HAP-1 (cell line): ENCODE measurements around the gene DENND1B.
"Not testable (repeated sequence)": the region's sequence is repeated elsewhere in the genome, so short reads cannot be mapped to it uniquely, and the experiment has no call there.

ENCODE experiments used
- DNase-seq, 2 experiments: peaks; one replicate each; pipeline ENCODE4 v3.0.0-alpha.2; 2016 to 2020; ENCODE audit warnings: low spot score in 2 of 2
- H3K27me3 ChIP-seq: fragments of 250-450 bp; sonication (Bioruptor Pico); 2 replicates; pipeline ENCODE4 v1.5.1; 2020; ENCODE audit warnings: low read depth, mild to moderate bottlenecking, moderate library complexity
- H3K36me3 ChIP-seq: fragments of 250-450 bp; sonication (Bioruptor Pico); replicated peaks from 2 replicates; pipeline ENCODE4 v1.5.1; 2020; ENCODE audit warnings: mild to moderate bottlenecking
- H3K4me1 ChIP-seq: fragments of 250-450 bp; sonication (Bioruptor Pico); 2 replicates; pipeline ENCODE4 v1.5.1; 2020; ENCODE audit warnings: mild to moderate bottlenecking
- H3K4me3 ChIP-seq: fragments of 250-450 bp; sonication (Bioruptor Pico); 2 replicates; pipeline ENCODE4 v1.5.1; 2020; ENCODE audit warnings: mild to moderate bottlenecking, moderate library complexity
- H3K9me3 ChIP-seq: fragments of 250-450 bp; sonication (Bioruptor Pico); 2 replicates; pipeline ENCODE4 v1.5.1; 2020; ENCODE audit warnings: mild to moderate bottlenecking, moderate library complexity
- in situ Hi-C: fragments of 300-500 bp; cut with MboI; formaldehyde crosslinking; loops from 3 replicates; pipeline ENCODE4 v1.14.3; 2020; ENCODE audit warnings: low sequenced_read_pairs, inconsistent platforms, mixed read lengths

The DENND1B gene

DNA sequence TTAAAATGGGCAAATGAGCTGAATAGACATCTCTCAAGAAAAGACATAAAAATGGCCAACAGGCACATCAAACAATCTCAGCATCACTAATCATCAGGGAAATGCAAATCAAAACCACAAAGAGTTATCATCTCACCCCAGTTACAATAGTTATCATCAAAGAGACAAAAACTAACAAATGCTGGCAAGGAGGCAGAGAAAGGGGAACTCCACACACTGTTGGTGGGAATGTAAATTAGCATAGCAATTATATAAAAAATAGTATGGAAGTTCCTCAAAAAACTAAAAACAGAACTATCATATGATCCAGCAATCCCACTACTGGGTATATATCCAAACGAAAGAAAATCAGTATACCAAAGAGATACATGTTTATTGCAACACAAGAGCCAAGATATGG is 68.7 kb downstream of the DENND1B start:
- H3K4me3 ChIP-seq: no peak overlapping the region
- H3K36me3 ChIP-seq: no peaks in the 10 kb centered on the region
- H3K27me3 ChIP-seq: no peaks in the 10 kb centered on the region
- DNase-seq: no peak
- in situ Hi-C loops: no loop called here
- no peaks in the 10 kb centered on the region for H3K9me3 ChIP-seq
- no peaks in the 10 kb centered on the region for H3K4me1 ChIP-seq

GRCh38 chr1:197705941-197706340 is 69.3 kb downstream of the DENND1B start:
- H3K36me3 ChIP-seq: no peaks in the 10 kb centered on the region
- H3K4me3 ChIP-seq: no peak overlapping the region
- in situ Hi-C loops: no loop called here
- no peaks in the 10 kb centered on the region for H3K27me3 ChIP-seq
- no peaks in the 10 kb centered on the region for H3K4me1 ChIP-seq
- DNase-seq: no peak
- no peaks in the 10 kb centered on the region for H3K9me3 ChIP-seq

DNA sequence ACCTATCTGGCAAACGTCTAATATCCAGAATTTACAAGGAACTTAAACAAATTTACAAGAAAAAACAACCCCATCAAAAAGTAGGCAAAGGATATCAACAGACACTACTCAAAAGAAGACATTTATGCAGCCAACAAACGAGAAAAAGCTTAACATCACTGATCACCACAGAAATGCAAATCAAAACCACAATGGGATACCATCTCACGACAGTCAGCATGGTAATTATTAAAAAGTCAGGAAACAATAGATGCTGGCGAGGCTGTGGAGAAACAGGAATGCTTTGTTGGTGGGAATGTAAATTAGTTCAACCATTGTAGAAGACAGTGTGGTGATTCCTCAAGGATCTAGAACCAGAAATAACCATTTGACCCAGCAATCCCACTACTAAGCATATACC is 74.6 kb downstream of the DENND1B start:
- H3K4me3 ChIP-seq, DNase-seq, H3K36me3 ChIP-seq, in situ Hi-C loops, H3K27me3 ChIP-seq, H3K9me3 ChIP-seq, H3K4me1 ChIP-seq: not testable (repeated sequence)

DNA sequence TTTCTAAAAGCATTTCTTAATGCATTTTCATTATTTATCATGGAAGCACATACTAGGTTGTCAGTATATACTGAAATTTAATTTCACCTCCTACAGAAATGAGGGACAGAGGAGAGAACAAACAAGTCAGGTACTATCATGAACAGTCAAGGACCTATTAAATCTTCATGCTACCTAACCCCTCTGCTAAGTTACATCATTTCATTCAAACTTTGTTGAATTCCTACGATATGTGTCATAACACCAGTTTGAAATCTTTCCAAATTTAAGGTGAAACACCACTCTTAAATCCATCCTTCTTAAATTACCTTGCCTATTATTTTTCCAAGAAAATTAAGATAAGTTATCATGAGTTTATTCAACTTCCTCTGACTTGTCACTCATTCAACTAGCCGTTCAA is 78.9 kb downstream of the DENND1B start:
- H3K4me3 ChIP-seq: no peak overlapping the region
- H3K27me3 ChIP-seq: no peaks in the 10 kb centered on the region
- H3K4me1 ChIP-seq: peaks cover 14% of the 10 kb centered on the region
- H3K36me3 ChIP-seq: no peaks in the 10 kb centered on the region
- H3K9me3 ChIP-seq: peaks cover 4% of the 10 kb centered on the region; the same call in 1 of the 2 replicates
- in situ Hi-C loops: no loop called here
- DNase-seq: no peak

- Histone ChIP-seq H3K9me3 (peaks cover 4% of the 10 kb centered on the region; the same call in 1 of the 2 replicates), H3K4me3 (no peak overlapping the region), H3K36me3 (no peaks in the 10 kb centered on the region), H3K27me3 (no peaks in the 10 kb centered on the region), H3K4me1 (peaks cover 14% of the 10 kb centered on the region)
- DNase-seq: no peak
- in situ Hi-C loops: no loop called here
Observed at GRCh38 chr1:197695961-197696360, 79.3 kb downstream of the DENND1B start.

GRCh38 chr1:197692965-197693364 is 82.3 kb downstream of the DENND1B start:
- H3K36me3 ChIP-seq: no peaks in the 10 kb centered on the region; the same call in 1 of the 2 replicates
- H3K4me3 ChIP-seq: no peak overlapping the region
- peaks cover 6% of the 10 kb centered on the region; the same call in 1 of the 2 replicates for H3K9me3 ChIP-seq
- in situ Hi-C loops: no loop called here
- DNase-seq: peak in 1 of 2 experiments; percentile 34
- no peaks in the 10 kb centered on the region for H3K27me3 ChIP-seq
- H3K4me1 ChIP-seq: peaks cover 14% of the 10 kb centered on the region

DNA sequence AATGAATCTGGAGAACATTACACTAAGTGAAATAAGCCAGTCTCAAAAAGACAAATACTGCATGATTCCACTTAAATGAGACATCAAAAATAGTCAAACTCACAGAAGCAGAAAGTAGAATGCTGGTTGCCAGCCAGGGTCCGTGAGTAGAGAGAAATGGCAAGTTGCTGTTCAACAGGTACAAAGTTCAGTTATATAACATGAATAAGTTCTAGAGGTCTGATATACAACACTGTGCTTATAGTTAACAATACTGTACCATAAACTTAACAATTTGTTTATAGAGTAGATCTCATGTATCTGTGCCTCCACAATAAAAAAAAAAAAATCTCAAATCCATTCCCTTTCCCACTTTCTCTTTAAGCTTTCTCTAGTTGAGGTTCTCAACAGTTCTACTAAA is 83.5 kb downstream of the DENND1B start:
- Histone ChIP-seq H3K27me3 (no peaks in the 10 kb centered on the region), H3K36me3 (no peaks in the 10 kb centered on the region; the same call in 1 of the 2 replicates), H3K9me3 (peaks cover 6% of the 10 kb centered on the region; the same call in 1 of the 2 replicates), H3K4me1 (peaks cover 14% of the 10 kb centered on the region), H3K4me3 (no peak overlapping the region)
- in situ Hi-C loops: no loop called here
- no peak for DNase-seq

GRCh38 chr1:197690074-197690473 is 85.2 kb downstream of the DENND1B start:
- in situ Hi-C loops: no loop called here
- Histone ChIP-seq H3K4me3 (no peak overlapping the region), H3K36me3 (no peaks in the 10 kb centered on the region; the same call in 1 of the 2 replicates), H3K9me3 (peaks cover 6% of the 10 kb centered on the region; the same call in 1 of the 2 replicates), H3K4me1 (peaks cover 22% of the 10 kb centered on the region), H3K27me3 (no peaks in the 10 kb centered on the region)
- DNase-seq: no peak

DNA sequence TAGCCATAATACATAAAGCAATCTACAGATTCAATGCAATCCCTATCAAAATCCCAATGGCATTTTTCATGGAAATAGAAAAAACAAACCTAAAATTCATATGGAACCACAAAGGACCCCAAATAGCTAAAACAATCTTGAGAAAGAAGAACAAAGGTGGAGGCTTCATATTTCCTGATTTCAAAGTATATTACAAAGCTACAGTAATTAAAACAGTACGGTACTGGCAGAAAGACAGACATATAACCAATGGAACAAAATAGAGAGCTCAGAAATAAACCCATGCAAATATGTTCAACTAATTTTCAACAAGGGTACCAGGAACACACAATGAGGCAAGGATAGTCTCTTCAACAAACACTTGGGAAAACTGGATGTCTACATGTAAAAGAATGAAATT is 87.0 kb downstream of the DENND1B start:
- Histone ChIP-seq H3K4me3 (no peak overlapping the region), H3K4me1 (peaks cover 23% of the 10 kb centered on the region), H3K9me3 (peaks cover 6% of the 10 kb centered on the region; the same call in 1 of the 2 replicates), H3K27me3 (no peaks in the 10 kb centered on the region), H3K36me3 (no peaks in the 10 kb centered on the region; the same call in 1 of the 2 replicates)
- in situ Hi-C loops: no loop called here
- DNase-seq: no peak

- Histone ChIP-seq H3K4me1 (peaks cover 17% of the 10 kb centered on the region), H3K27me3 (no peaks in the 10 kb centered on the region), H3K9me3 (peaks cover 6% of the 10 kb centered on the region; the same call in 1 of the 2 replicates), H3K4me3 (no peak overlapping the region), H3K36me3 (no peaks in the 10 kb centered on the region; the same call in 1 of the 2 replicates)
- DNase-seq: no peak
- in situ Hi-C loops: no loop called here
Observed at GRCh38 chr1:197686702-197687355, 88.5 kb downstream of the DENND1B start.

GRCh38 chr1:197686231-197686630 is 89.0 kb downstream of the DENND1B start:
- Histone ChIP-seq H3K4me3 (no peak overlapping the region), H3K27me3 (no peaks in the 10 kb centered on the region), H3K36me3 (no peaks in the 10 kb centered on the region; the same call in 1 of the 2 replicates), H3K9me3 (peaks cover 6% of the 10 kb centered on the region; the same call in 1 of the 2 replicates), H3K4me1 (peaks cover 17% of the 10 kb centered on the region)
- DNase-seq: no peak
- in situ Hi-C loops: no loop called here

DNA sequence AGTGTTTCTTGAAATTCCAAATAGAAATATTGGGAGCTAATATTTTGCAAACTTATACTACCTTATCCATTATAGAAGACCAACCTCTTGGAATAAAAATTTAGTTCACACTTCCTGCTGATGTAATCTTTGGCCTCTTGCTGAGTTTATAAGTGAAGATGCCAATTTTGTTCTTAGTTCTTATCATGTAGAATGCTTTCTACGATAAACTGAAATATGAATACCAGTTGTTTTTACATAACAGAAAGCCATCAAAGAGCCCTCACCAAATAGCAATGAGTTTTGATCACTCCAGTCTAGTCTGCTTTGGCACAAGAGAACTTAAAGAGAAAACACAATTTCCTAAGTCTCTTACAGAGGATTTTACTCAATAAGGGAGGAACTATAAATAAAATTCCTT is 89.5 kb downstream of the DENND1B start:
- Histone ChIP-seq H3K27me3 (no peaks in the 10 kb centered on the region), H3K4me3 (no peak overlapping the region), H3K36me3 (no peaks in the 10 kb centered on the region; the same call in 1 of the 2 replicates), H3K4me1 (peaks cover 17% of the 10 kb centered on the region), H3K9me3 (peaks cover 6% of the 10 kb centered on the region; the same call in 1 of the 2 replicates)
- in situ Hi-C loops: no loop called here
- DNase-seq: no peak

DNA sequence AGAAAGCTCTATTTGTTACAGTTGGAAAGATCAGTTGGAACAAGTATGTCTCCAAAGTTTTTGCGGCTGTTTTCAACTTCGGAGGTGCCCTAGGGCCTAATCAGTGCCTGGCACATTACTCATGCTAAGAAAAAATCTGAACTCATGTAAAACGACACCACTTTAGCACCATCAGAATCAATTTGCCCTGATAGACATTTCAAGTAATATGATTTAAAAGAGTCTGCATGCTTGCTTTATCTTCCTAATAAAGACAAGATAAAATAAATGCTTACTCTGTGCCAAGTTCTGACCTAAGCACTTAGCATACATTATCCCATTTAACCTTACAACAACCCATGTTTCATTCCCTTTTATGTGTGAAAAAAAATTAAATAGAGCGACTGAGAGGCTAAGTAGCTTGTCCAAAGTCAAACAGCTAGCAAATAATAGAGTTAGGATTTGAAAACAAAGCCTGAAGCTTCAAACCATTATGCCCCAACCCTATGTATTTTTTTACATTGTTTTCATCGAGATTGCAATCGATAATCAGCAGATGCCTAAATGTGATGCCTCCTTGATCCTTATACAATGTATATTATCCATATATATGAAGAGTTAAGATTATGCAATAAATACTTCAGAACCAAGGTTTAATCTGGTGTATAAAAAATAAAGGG is 91.3 kb downstream of the DENND1B start:
- peaks cover 17% of the 10 kb centered on the region for H3K4me1 ChIP-seq
- no peaks in the 10 kb centered on the region; the same call in 1 of the 2 replicates for H3K36me3 ChIP-seq
- in situ Hi-C loops: no loop called here
- H3K9me3 ChIP-seq: peaks cover 6% of the 10 kb centered on the region; the same call in 1 of the 2 replicates
- no peaks in the 10 kb centered on the region for H3K27me3 ChIP-seq
- no peak overlapping the region for H3K4me3 ChIP-seq
- no peak for DNase-seq

- DNase-seq: no peak
- Histone ChIP-seq H3K36me3 (no peaks in the 10 kb centered on the region; the same call in 1 of the 2 replicates), H3K4me1 (peaks cover 17% of the 10 kb centered on the region), H3K4me3 (no peak overlapping the region), H3K27me3 (no peaks in the 10 kb centered on the region), H3K9me3 (peaks cover 2% of the 10 kb centered on the region; the same call in 1 of the 2 replicates)
- in situ Hi-C loops: no loop called here
Observed at GRCh38 chr1:197683280-197683679, 92.0 kb downstream of the DENND1B start.
